Uterus (tissue), 4 donors: ENCODE data around the gene ADAMTSL1. TPM values are rescaled to one million over a fixed set of nuclear protein-coding genes. Genes with fewer than 3 reads are reported as not detected.

Source experiments
- DNase-seq, 2 donors: peaks; one replicate each; pipeline ENCODE4 v3.0.0-alpha.2; 2019 to 2020
- H3K27ac ChIP-seq, 2 donors: fragments of 200-600 bp; sonication (generic); 1 replicate in 1 of 2; 2 replicates in 1 of 2; pipeline ENCODE4 v1.5.1; 2016 to 2018
- H3K27me3 ChIP-seq, 2 donors: fragments of 200-600 bp; sonication (generic); one replicate each; pipeline ENCODE4 v1.5.1; 2018 to 2019; ENCODE audit warnings: control low read depth in 1 of 2
- H3K36me3 ChIP-seq, 2 donors: fragments of 200-600 bp; sonication (generic); one replicate each; pipeline ENCODE4 v1.5.1; 2019; ENCODE audit warnings: control low read depth in 1 of 2
- H3K4me1 ChIP-seq, 2 donors: fragments of 200-600 bp; sonication (generic); one replicate each; pipeline ENCODE4 v1.5.1; 2018 to 2019; ENCODE audit warnings: control low read depth in 1 of 2
- H3K4me3 ChIP-seq, 2 donors: fragments of 200-600 bp; sonication (generic); 1 replicate in 1 of 2; 2 replicates in 1 of 2; pipeline ENCODE4 v1.5.1; 2018 to 2019; ENCODE audit warnings: mild to moderate bottlenecking in 1 of 2
- H3K9me3 ChIP-seq, 2 donors: fragments of 200-600 bp; sonication (generic); one replicate each; pipeline ENCODE4 v1.5.1; 2019; ENCODE audit warnings: control low read depth in 1 of 2
- POLR2A ChIP-seq, 2 donors: fragments of 450-650 bp; IDR thresholded peaks; one replicate each; pipeline ENCODE4 v1.6.1; 2016; ENCODE audit warnings: antibody characterized with exemption in 2 of 2, mild to moderate bottlenecking in 1 of 2, moderate library complexity in 1 of 2
- intact Hi-C: fragments of 100-400 bp; cut with DNase I; formaldehyde crosslinking; loops from one replicate; pipeline ENCODE4 v1.15.1; 2023; ENCODE audit warnings: low total_unique reads
- total RNA-seq, 4 donors: library from RNA; depleted of rRNA in 3 of 4; stranded (reverse); fragments of >200 nt in 3 of 4; gene quantifications; one replicate each; pipeline versions ENCODE4 v1.1.0 to v1.2.4, GENCODE V29; 2014 to 2023
- TF ChIP-seq, protein P1 (sequence below), 4 experiments: fragments of 200-600 bp in 2 of 4; fragments of 450-650 bp in 2 of 4; sonication (generic) in 2 of 4; IDR thresholded peaks; one replicate each; pipeline ENCODE4 v1.5.1; 2016 to 2019; ENCODE audit warnings: antibody characterized with exemption in 4 of 4, mild to moderate bottlenecking in 2 of 4, moderate library complexity in 1 of 4
- donor health status: DM: yes; HTN: yes; CAD: no.

Gene ADAMTSL1
- total RNA-seq, 4 donors from 2014 or later: 30.0 to 186 (median 138) TPM

DNA sequence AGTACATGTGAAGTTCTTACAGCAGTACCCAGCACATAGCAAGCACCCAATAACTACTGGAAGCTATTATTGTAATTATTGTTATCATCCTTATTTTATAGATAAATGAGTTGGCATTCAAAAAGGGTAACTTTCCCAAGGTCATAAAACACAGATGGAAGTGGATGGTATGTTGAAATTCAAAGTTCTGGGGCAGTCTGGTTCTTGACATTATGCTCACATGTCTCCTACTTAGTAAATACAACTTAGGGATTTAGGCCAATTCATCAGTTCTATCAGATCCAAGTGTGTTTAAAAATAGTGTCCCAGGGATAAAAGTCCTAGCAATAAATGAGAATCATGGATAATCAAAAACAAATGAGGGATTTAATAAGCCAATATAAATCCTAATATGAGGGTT is 265.2 kb downstream of the ADAMTSL1 start:
- no peak for DNase-seq
- Histone ChIP-seq H3K27ac (no peak overlapping the region), H3K9me3 (no peaks in the 10 kb centered on the region), H3K36me3 (no peaks in the 10 kb centered on the region), H3K4me3 (no peak overlapping the region), H3K27me3 (no peaks in the 10 kb centered on the region), H3K4me1 (no peaks in the 10 kb centered on the region)
- intact Hi-C loops: no loop called here
- TF ChIP-seq POLR2A (IDR thresholded peaks at IDR 0.05): no peak
- TF ChIP-seq, protein P1, sequence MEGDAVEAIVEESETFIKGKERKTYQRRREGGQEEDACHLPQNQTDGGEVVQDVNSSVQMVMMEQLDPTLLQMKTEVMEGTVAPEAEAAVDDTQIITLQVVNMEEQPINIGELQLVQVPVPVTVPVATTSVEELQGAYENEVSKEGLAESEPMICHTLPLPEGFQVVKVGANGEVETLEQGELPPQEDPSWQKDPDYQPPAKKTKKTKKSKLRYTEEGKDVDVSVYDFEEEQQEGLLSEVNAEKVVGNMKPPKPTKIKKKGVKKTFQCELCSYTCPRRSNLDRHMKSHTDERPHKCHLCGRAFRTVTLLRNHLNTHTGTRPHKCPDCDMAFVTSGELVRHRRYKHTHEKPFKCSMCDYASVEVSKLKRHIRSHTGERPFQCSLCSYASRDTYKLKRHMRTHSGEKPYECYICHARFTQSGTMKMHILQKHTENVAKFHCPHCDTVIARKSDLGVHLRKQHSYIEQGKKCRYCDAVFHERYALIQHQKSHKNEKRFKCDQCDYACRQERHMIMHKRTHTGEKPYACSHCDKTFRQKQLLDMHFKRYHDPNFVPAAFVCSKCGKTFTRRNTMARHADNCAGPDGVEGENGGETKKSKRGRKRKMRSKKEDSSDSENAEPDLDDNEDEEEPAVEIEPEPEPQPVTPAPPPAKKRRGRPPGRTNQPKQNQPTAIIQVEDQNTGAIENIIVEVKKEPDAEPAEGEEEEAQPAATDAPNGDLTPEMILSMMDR (IDR thresholded peaks at IDR 0.05): no peak

DNA sequence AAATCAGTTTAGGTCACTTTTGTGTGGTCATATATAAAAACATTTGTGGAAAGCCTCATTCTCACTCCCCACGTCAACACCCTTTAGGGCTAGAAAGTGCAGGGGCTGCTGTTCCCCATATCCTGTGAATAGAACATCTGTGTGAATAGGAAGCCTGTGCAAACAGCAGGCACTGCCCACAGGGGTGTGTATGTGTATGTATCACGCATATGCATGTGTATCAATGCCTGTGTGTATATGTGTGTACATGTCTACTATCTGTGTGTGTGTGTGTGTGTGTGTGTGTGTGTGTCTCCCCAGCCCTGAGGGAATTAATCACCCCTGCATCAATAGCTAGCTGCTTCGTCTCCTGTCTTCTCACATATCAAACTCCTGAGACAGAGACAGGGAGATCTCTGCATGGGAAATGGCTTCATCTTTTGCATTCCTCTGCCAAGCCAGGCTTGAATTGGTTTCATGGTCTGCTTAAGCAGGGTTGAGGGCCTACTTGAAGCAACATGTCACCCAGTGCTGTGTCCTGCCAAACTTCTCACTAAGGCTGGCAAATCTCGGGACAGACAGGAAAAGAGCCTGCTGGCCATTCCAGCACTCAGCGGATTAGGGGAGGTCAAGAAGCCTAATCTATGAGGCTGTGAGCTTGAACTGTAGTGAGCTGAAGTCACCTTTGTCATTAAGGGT is 265.8 kb downstream of the ADAMTSL1 start:
- no peaks in the 10 kb centered on the region for H3K36me3 ChIP-seq
- TF ChIP-seq POLR2A (IDR thresholded peaks at IDR 0.05): no peak
- no peak overlapping the region for H3K4me3 ChIP-seq
- intact Hi-C loops: no loop called here
- no peak for DNase-seq
- H3K27me3 ChIP-seq: no peaks in the 10 kb centered on the region
- H3K27ac ChIP-seq: no peak overlapping the region
- H3K9me3 ChIP-seq: no peaks in the 10 kb centered on the region
- H3K4me1 ChIP-seq: no peaks in the 10 kb centered on the region

DNA sequence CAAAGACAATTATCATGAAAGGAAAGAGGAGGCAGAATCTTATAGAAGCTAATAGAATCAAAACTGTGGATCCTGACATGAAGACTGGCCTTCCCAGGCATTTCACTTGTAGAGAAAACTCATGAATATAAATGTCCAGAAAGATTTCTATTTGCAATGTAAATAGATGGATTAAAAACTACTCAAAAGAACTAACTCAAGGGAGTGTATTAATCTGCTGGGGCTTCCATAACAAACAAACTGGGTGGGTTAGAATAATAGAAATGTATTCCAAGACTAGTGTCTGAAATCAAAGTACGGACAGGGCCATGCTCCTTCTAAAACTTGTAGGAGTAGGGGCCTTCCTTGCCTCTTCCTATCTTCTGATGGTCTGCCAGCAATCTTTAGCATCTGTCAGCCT is 267.4 kb downstream of the ADAMTSL1 start:
- Histone ChIP-seq H3K27me3 (no peaks in the 10 kb centered on the region), H3K27ac (no peak overlapping the region), H3K4me3 (no peak overlapping the region), H3K36me3 (no peaks in the 10 kb centered on the region), H3K9me3 (no peaks in the 10 kb centered on the region), H3K4me1 (no peaks in the 10 kb centered on the region)
- DNase-seq: no peak
- TF ChIP-seq POLR2A (IDR thresholded peaks at IDR 0.05): no peak
- TF ChIP-seq, protein P1 (IDR thresholded peaks at IDR 0.05): no peak
- intact Hi-C loops: no loop called here

DNA sequence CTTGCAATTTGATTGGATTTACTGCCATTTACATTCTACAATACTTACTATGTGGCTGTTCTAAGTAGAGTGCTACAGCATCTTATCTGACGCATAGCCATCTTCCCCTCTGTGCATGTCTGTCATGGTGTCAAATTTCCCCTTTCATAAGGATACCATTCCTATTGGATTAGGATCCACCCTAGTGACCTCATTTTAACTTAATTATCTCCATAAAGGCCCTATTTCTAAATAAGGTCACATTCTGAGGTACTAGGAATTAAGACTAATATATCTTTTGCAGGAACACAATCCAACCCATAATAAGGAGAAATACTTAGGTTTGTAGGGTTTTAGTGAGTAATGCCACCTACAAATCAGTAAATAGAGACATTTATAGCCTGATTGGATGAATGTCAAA is 268.0 kb downstream of the ADAMTSL1 start:
- DNase-seq: no peak
- intact Hi-C loops: no loop called here
- Histone ChIP-seq H3K27me3 (no peaks in the 10 kb centered on the region), H3K27ac (no peak overlapping the region), H3K36me3 (no peaks in the 10 kb centered on the region), H3K4me3 (no peak overlapping the region), H3K9me3 (no peaks in the 10 kb centered on the region), H3K4me1 (no peaks in the 10 kb centered on the region)
- TF ChIP-seq, protein P1 (IDR thresholded peaks at IDR 0.05): no peak
- TF ChIP-seq POLR2A (IDR thresholded peaks at IDR 0.05): no peak

DNA sequence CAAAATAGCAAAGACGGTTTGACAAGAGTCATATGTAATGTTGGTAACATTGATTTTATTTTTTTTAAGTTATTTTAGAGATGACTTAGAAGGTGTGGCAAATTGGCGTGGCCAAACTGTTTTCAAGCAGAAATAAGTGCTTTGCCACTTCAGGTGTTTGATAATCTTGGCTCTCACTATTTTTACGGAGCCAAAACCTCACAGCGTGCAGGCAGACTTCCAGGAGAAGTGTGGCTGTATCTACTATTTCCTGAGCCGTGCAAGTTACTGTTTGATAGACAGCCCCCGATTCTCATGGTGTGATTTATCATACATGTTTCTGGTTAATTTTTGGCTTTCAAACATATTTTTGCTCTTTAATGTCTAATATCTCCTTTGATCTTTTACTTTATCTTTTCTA is 269.5 kb downstream of the ADAMTSL1 start:
- DNase-seq: no peak
- Histone ChIP-seq H3K9me3 (no peaks in the 10 kb centered on the region), H3K4me3 (no peak overlapping the region), H3K27me3 (no peaks in the 10 kb centered on the region), H3K4me1 (no peaks in the 10 kb centered on the region), H3K27ac (peak overlapping the region; percentile 45 to 46), H3K36me3 (no peaks in the 10 kb centered on the region)
- TF ChIP-seq POLR2A (IDR thresholded peaks at IDR 0.05): no peak
- TF ChIP-seq, protein P1 (IDR thresholded peaks at IDR 0.05): no peak
- intact Hi-C loops: no loop called here

DNA sequence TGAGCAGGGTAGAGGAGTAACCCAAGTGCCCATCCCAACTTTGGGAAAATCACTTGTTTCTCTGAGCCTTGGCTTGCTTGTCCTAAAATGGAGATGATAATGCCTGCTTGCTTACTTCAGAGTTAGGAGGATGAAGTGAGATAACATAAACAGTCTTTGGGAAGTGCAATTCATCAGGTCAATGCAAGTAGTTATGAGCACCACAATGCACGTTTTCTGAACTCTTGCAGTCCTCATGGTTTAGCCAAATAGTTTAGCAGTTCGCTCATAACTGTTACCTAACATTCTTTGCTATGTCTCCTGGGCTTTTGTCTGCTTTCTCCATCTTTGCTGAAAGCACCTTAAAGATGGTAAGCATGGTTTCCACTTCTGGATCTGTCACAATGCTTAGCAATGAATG is 270.0 kb downstream of the ADAMTSL1 start:
- Histone ChIP-seq H3K4me3 (no peak overlapping the region), H3K27ac (peak overlapping the region; percentile 45 to 46), H3K4me1 (no peaks in the 10 kb centered on the region), H3K27me3 (no peaks in the 10 kb centered on the region), H3K9me3 (no peaks in the 10 kb centered on the region), H3K36me3 (no peaks in the 10 kb centered on the region)
- intact Hi-C loops: no loop called here
- no peak for DNase-seq
- TF ChIP-seq POLR2A (IDR thresholded peaks at IDR 0.05): no peak
- TF ChIP-seq, protein P1 (IDR thresholded peaks at IDR 0.05): no peak
